Activated T-cell treated with anti-CD3 and anti-CD28 coated beads for 24 hours (primary cell): ENCODE measurements around the gene TCP10L.
"Not testable (repeated sequence)": the region's sequence is repeated elsewhere in the genome, so short reads cannot be mapped to it uniquely, and the experiment has no call there.

Experiments used
- DNase-seq: peaks from one replicate; pipeline ENCODE4 v3.0.0-alpha.2; 2020; ENCODE audit warnings: low read depth

The TCP10L gene

GRCh38 chr21:32554832-32555638, 30.3 kb downstream of the TCP10L start:
- DNase-seq, result no peak

GRCh38 chr21:32549886-32550285, 35.4 kb downstream of the TCP10L start:
- DNase-seq, result no peak

- no peak for DNase-seq
These were observed 35.9 kb downstream of the TCP10L start for GRCh38 chr21:32549440-32549839.

GRCh38 chr21:32548978-32549377, 36.3 kb downstream of the TCP10L start:
- DNase-seq, result no peak

GRCh38 chr21:32547018-32547417, 38.3 kb downstream of the TCP10L start:
- DNase-seq, result no peak

- no peak for DNase-seq
These were observed 39.3 kb downstream of the TCP10L start for GRCh38 chr21:32545948-32546441.

GRCh38 chr21:32544697-32545096, 40.6 kb downstream of the TCP10L start:
- no peak for DNase-seq

- no peak for DNase-seq
These were observed 41.3 kb downstream of the TCP10L start for GRCh38 chr21:32543975-32544374.

GRCh38 chr21:32543056-32543455, 42.3 kb downstream of the TCP10L start:
- DNase-seq, result not testable (repeated sequence)

GRCh38 chr21:32539378-32539777, 45.9 kb downstream of the TCP10L start:
- DNase-seq, result no peak

GRCh38 chr21:32538147-32538792, 47.1 kb downstream of the TCP10L start:
- no peak for DNase-seq

GRCh38 chr21:32537569-32537881, 47.8 kb downstream of the TCP10L start:
- DNase-seq, result no peak

GRCh38 chr21:32535612-32536011, 49.7 kb downstream of the TCP10L start:
- no peak for DNase-seq

GRCh38 chr21:32534113-32534512, 51.2 kb downstream of the TCP10L start:
- no peak for DNase-seq

GRCh38 chr21:32533611-32534010, 51.7 kb downstream of the TCP10L start:
- no peak for DNase-seq

- no peak for DNase-seq
These were observed 52.3 kb downstream of the TCP10L start for GRCh38 chr21:32533053-32533452.

- DNase-seq, result no peak
These were observed 52.7 kb downstream of the TCP10L start for GRCh38 chr21:32532636-32533035.

GRCh38 chr21:32531561-32531960, 53.8 kb downstream of the TCP10L start:
- DNase-seq, result not testable (repeated sequence)

GRCh38 chr21:32530809-32531208, 54.5 kb downstream of the TCP10L start:
- not testable (repeated sequence) for DNase-seq

- DNase-seq, result no peak
These were observed 55.6 kb downstream of the TCP10L start for GRCh38 chr21:32529679-32530078.

- no peak for DNase-seq
These were observed 60.0 kb downstream of the TCP10L start for GRCh38 chr21:32525282-32525681.

- DNase-seq, result no peak
These were observed 61.2 kb downstream of the TCP10L start for GRCh38 chr21:32523988-32524719.
